Measurements from ENCODE around the gene CERT1. TPM values are rescaled to one million over a fixed set of nuclear protein-coding genes. Genes with fewer than 3 reads are reported as not detected.

The CERT1 gene
- total and polyA plus RNA-seq, 9 of the 15 experiments (the other 6 are each of a cell fraction or from before 2014, with no cell fraction given): 3.4 to 24.7 (median 9.8) TPM

GRCh38 chr5:75523275-75523674, 11.8 kb upstream of the CERT1 start:
- POLR2A ChIA-PET: no interaction called here

GRCh38 chr5:75522542-75522941, 11.1 kb upstream of the CERT1 start:
- Histone ChIP-seq H3K36me3 (ENCODE audit: control insufficient read depth, insufficient read depth, low read length) (peaks cover 9% of the 10 kb centered on the region; the same call in 2 of the 3 replicates), H2AFZ (ENCODE audit: low read depth, low read length) (no peak overlapping the region), H4K20me1 (replicated peaks; ENCODE audit: control insufficient read depth, insufficient read depth, low read length) (no peaks in the 10 kb centered on the region), H3K4me1 (replicated peaks in 1 of 2; ENCODE audit: control insufficient read depth in 2 of 2, insufficient read depth in 2 of 2, low read length in 2 of 2) (no peaks in the 10 kb centered on the region), H3K9me1 (ENCODE audit: control insufficient read depth, insufficient read depth, low read length) (no peaks in the 10 kb centered on the region), H3K4me2 (ENCODE audit: insufficient read depth, low read length) (no peak overlapping the region), H3K9me3 (replicated peaks; ENCODE audit: control insufficient read depth, insufficient read depth, low read depth, low read length) (peaks cover 14% of the 10 kb centered on the region), H3K27ac (ENCODE audit: extremely low read depth, low read depth, low read length) (no peak overlapping the region), H3K9ac (ENCODE audit: insufficient read depth in 1 of 2, low read depth in 2 of 2, low read length in 2 of 2) (no peak overlapping the region), H3K27me3 (ENCODE audit: control insufficient read depth in 2 of 2, insufficient read depth in 2 of 2, low read length in 2 of 2) (no peaks in the 10 kb centered on the region), H3K79me2 (ENCODE audit: control insufficient read depth, insufficient read depth, low read length) (peaks cover 92% of the 10 kb centered on the region), H3K4me3 (no peak overlapping the region)
- intact Hi-C loops (cut with micrococcal nuclease): no loop called here
- TF ChIP-seq ATF4 (CRISPR knock-in tag; IDR thresholded peaks at IDR 0.05) (0 out of 2 replicates have a peak, but pooled peaks have one; percentile 28), MTA2 (IDR thresholded peaks at IDR 0.05; ENCODE audit: low read depth) (no peak), CEBPB (tag; IDR thresholded peaks at IDR 0.05) (peak; percentile 37; the same call in 1 of the 2 replicates), CEBPG (CRISPR knock-in tag; IDR thresholded peaks at IDR 0.05) (no peak), CEBPG (tag; conservative IDR thresholded peaks at IDR 0.05 in 1 of 2, IDR thresholded peaks at IDR 0.05 in 1 of 2) (peak; percentile 49 to 93; a peak in 3 of 4 replicates), ATF3 (IDR thresholded peaks at IDR 0.05) (peak; percentile 85), ATF3 (CRISPR knock-in tag; conservative IDR thresholded peaks at IDR 0.05) (no peak), ZSCAN32 (CRISPR knock-in tag; IDR thresholded peaks at IDR 0.05) (0 out of 2 replicates have a peak, but pooled peaks have one; percentile 54)
- in situ Hi-C loops (cut with MboI): no loop called here
- BruUV-seq (replicated peaks): no TSS peak
- CTCF ChIA-PET (ENCODE audit: low intra/inter-chr PET ratio): no interaction called here
- DNase-seq (ENCODE audit: extremely low read depth in 1 of 4, low spot score in 3 of 4) (no peak), ATAC-seq (no peak), FAIRE-seq (no peak)
- POLR2A ChIA-PET: no interaction called here
- WGBS (ENCODE audit: insufficient coverage, low coverage, missing lambda C conversion rate): 100% methylated on average over 1 of the region's 1 CpG

More at GRCh38 chr5:75523275-75523674, 11.8 kb upstream of the CERT1 start:
- ATAC-seq: no peak
- H3K4me1 ChIP-seq (replicated peaks in 1 of 2; ENCODE audit: control insufficient read depth in 2 of 2, insufficient read depth in 2 of 2, low read length in 2 of 2): no peaks in the 10 kb centered on the region
- H3K27ac ChIP-seq (ENCODE audit: extremely low read depth, low read depth, low read length): no peak overlapping the region
- H3K9ac ChIP-seq (ENCODE audit: insufficient read depth in 1 of 2, low read depth in 2 of 2, low read length in 2 of 2): no peak overlapping the region
- no peaks in the 10 kb centered on the region for H3K27me3 ChIP-seq (ENCODE audit: control insufficient read depth in 2 of 2, insufficient read depth in 2 of 2, low read length in 2 of 2)
- no peak overlapping the region for H2AFZ ChIP-seq (ENCODE audit: low read depth, low read length)
- H3K9me3 ChIP-seq (replicated peaks; ENCODE audit: control insufficient read depth, insufficient read depth, low read depth, low read length): peaks cover 14% of the 10 kb centered on the region
- H4K20me1 ChIP-seq (replicated peaks; ENCODE audit: control insufficient read depth, insufficient read depth, low read length): no peaks in the 10 kb centered on the region
- in situ Hi-C loops (cut with MboI): no loop called here
- FAIRE-seq: no peak
- no peak for DNase-seq (ENCODE audit: extremely low read depth in 1 of 4, low spot score in 3 of 4)
- peaks cover 9% of the 10 kb centered on the region; the same call in 2 of the 3 replicates for H3K36me3 ChIP-seq (ENCODE audit: control insufficient read depth, insufficient read depth, low read length)
- H3K9me1 ChIP-seq (ENCODE audit: control insufficient read depth, insufficient read depth, low read length): no peaks in the 10 kb centered on the region
- H3K4me2 ChIP-seq (ENCODE audit: insufficient read depth, low read length): no peak overlapping the region
- no peak overlapping the region for H3K4me3 ChIP-seq
- CTCF ChIA-PET (ENCODE audit: low intra/inter-chr PET ratio): no interaction called here
- BruUV-seq (replicated peaks): no TSS peak
- intact Hi-C loops (cut with micrococcal nuclease): no loop called here
- TF ChIP-seq EP400 (IDR thresholded peaks at IDR 0.05): no peak
- H3K79me2 ChIP-seq (ENCODE audit: control insufficient read depth, insufficient read depth, low read length): peaks cover 90% of the 10 kb centered on the region
- WGBS (ENCODE audit: insufficient coverage, low coverage, missing lambda C conversion rate): 100% methylated on average over 1 of the region's 1 CpG
